Activated CD8-positive, alpha-beta T cell treated with anti-CD3 and anti-CD28 coated beads, Interleukin-2, amount 10 ng/mL, durations not matched to agents 7 days and 5 days (primary cell): ENCODE data around the gene IGFBP4. TPM values are rescaled to one million over a fixed set of nuclear protein-coding genes. Genes with fewer than 3 reads are reported as not detected.

Experiments used
- ATAC-seq: fragments of 150-1000 bp; cut with Tn5 transposase; one replicate; pipeline ENCODE4 v1.10.0; 2021; ENCODE audit warnings: moderate library complexity
- CTCF ChIA-PET: fragments of 350-600 bp; sonication (Branson Sonifier 250); formaldehyde crosslinking; loops from one replicate; lab custom pipeline; 2021; ENCODE audit warnings: antibody characterized with exemption; lab: Charles Lee
- POLR2A ChIA-PET: fragments of 350-600 bp; sonication (Branson Sonifier 250); formaldehyde crosslinking; loops from one replicate; lab custom pipeline; 2021; ENCODE audit warnings: antibody characterized with exemption; lab: Charles Lee
- DNase-seq: peaks from one replicate; pipeline ENCODE4 v3.0.0-alpha.2; 2020
- H3K27ac Mint-ChIP-seq: one replicate; pipeline ENCODE4 v1.8.0; 2021; ENCODE audit warnings: mild to moderate bottlenecking, mixed read lengths
- H3K27me3 Mint-ChIP-seq: one replicate; pipeline ENCODE4 v1.8.0; 2021; ENCODE audit warnings: low read depth, mixed read lengths
- H3K36me3 Mint-ChIP-seq: one replicate; pipeline ENCODE4 v1.8.0; 2021; ENCODE audit warnings: low read depth, mixed read lengths
- H3K4me1 Mint-ChIP-seq: one replicate; pipeline ENCODE4 v1.8.0; 2021; ENCODE audit warnings: low read depth, mixed read lengths
- H3K4me3 Mint-ChIP-seq: one replicate; pipeline ENCODE4 v1.8.0; 2021; ENCODE audit warnings: mild to moderate bottlenecking, mixed read lengths
- H3K9me3 Mint-ChIP-seq: one replicate; pipeline ENCODE4 v1.8.0; 2022; ENCODE audit warnings: mixed read lengths; ENCODE audit not compliant: insufficient read depth
- total RNA-seq, 2 experiments: library from RNA; stranded (reverse); gene quantifications; one replicate each; pipeline ENCODE4 v1.2.3, GENCODE V29; 2021

The IGFBP4 gene
- total RNA-seq, 2 experiments from 2014 or later: 28.7 to 28.9 TPM

DNA sequence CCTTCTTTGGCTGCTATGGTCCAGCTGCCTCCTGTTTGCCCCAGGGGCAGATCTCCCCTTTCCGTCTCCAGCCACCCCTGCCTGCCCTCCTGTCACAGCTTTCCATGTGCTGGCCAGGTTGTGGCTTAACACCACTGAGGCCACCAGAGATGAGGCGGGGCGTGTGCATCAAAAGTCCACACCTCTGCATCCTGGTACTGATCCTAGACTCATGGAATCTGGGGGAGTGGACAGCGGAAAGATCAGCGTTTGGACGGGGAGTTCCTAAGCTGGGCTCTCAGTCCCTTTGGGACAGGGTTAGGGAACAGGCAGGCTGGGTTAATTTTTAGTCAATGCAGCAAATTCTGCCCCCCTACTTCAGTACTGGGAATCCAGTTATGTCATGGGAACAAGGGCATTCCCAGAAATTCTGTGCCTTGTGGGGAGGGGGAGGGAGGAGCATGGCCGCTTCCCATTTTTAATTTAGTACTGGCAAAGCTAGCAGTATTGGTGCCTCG, 3.9 kb downstream of the IGFBP4 start:
- H3K27ac Mint-ChIP-seq: peak overlapping the region; percentile 16
- POLR2A ChIA-PET: interaction anchor here (0.7 to 1.9 kb wide), 6 partner anchors 8 to 86 kb away, joined by 3 to 7 read pairs (median 4); partner anchors contain the start of gene TOP2A

GRCh38 chr17:40447806-40448205, 4.6 kb downstream of the IGFBP4 start:
- ATAC-seq (no peak), DNase-seq (no peak)
- Mint-ChIP-seq H3K27me3 (no peaks in the 10 kb centered on the region), H3K36me3 (peaks cover 6% of the 10 kb centered on the region), H3K9me3 (no peaks in the 10 kb centered on the region), H3K4me1 (peaks cover 55% of the 10 kb centered on the region), H3K4me3 (peak overlapping the region; percentile 24), H3K27ac (peak overlapping the region; percentile 62)
- CTCF ChIA-PET: interaction anchor here (0.9 to 6.7 kb wide), 11 partner anchors 8 to 113 kb away, joined by 3 to 50 read pairs (median 5); partner anchors contain the start of gene TOP2A
- POLR2A ChIA-PET: interaction anchor here (0.7 to 1.9 kb wide), 5 partner anchors 14 to 85 kb away, joined by 3 to 7 read pairs (median 4); partner anchors contain the start of gene TOP2A

More for the DNA sequence above, 3.9 kb downstream of the IGFBP4 start:
- Mint-ChIP-seq H3K4me1 (peaks cover 59% of the 10 kb centered on the region), H3K36me3 (peaks cover 3% of the 10 kb centered on the region), H3K9me3 (no peaks in the 10 kb centered on the region), H3K27me3 (no peaks in the 10 kb centered on the region), H3K4me3 (no peak overlapping the region)
- ATAC-seq (no peak), DNase-seq (no peak)
- CTCF ChIA-PET: interaction anchor here (1.3 to 6.7 kb wide), 7 partner anchors 8 to 96 kb away, joined by 3 to 50 read pairs (median 6); no protein-coding TSS in a partner anchor

DNA sequence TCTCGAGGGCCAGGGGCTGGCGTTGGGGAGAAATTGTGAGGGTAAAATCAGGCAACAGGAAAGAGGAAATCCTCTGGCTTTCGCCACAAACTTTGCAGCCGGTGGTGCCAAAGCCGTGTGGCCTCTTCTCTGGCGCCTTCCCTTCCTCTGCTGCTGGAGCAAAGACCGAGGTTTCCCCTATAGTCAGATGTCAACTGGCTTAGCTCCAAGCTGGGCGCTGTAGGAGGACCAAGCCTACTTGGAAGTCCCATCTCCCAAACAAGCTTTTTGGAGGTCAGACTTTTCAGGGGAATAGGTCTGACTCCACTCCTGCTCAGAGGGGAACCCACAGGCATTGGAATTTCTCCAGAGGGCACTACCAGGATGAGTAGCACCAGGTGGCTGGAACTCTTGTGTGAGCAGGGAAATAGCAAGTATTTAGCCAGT, 5.0 kb downstream of the IGFBP4 start:
- peak overlapping the region; percentile 24 for H3K4me3 Mint-ChIP-seq
- peak; percentile 37 for DNase-seq

DNA sequence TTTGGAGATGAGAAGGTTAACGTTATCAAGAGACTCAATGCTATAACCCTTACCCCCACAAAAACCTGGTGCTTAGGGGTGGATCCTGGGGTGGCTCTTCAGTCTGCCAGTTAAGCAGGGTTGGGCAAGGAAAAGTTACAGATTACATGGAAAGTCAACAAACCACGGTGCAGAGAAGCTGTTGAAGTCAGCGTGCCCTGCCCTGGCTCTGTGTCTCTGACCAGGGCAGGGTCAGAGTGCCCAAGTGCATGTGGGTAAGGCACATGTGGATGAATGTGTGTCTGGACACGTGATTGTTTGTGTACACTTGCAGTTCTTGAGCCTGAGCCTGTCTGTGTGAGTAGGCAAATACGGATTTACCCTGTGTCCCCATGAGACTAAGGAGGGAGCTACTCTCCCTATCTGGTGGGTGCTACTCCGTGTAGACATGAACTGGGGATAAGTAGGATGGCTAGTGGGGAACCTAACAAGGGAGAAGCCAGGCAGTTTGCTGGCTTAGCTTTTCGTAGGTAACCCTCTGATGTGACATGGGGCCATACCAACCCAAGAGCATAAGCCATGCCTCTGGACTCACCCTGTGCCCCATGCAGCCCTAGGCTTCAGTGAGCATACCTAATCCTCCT, 5.5 kb downstream of the IGFBP4 start:
- H3K4me3 Mint-ChIP-seq: no peak overlapping the region
- H3K27me3 Mint-ChIP-seq: no peaks in the 10 kb centered on the region
- POLR2A ChIA-PET: interaction anchor here (0.6 to 1.6 kb wide), 3 partner anchors 22 to 92 kb away, joined by 3 to 5 read pairs (median 5); no protein-coding TSS in a partner anchor
- no peak for DNase-seq
- ATAC-seq: no peak
- CTCF ChIA-PET: interaction anchor here (0.8 to 6.7 kb wide), 14 partner anchors 11 to 317 kb away, joined by 3 to 50 read pairs (median 3); partner anchors contain the start of gene TOP2A
- peaks cover 53% of the 10 kb centered on the region for H3K4me1 Mint-ChIP-seq
- peak overlapping the region; percentile 57 for H3K27ac Mint-ChIP-seq
- no peaks in the 10 kb centered on the region for H3K9me3 Mint-ChIP-seq
- peaks cover 9% of the 10 kb centered on the region for H3K36me3 Mint-ChIP-seq

More for the DNA sequence above, 5.0 kb downstream of the IGFBP4 start:
- Mint-ChIP-seq H3K36me3 (peaks cover 6% of the 10 kb centered on the region), H3K9me3 (no peaks in the 10 kb centered on the region), H3K27me3 (no peaks in the 10 kb centered on the region), H3K27ac (peak overlapping the region; percentile 62), H3K4me1 (peaks cover 55% of the 10 kb centered on the region)
- CTCF ChIA-PET: interaction anchor here (0.9 to 6.7 kb wide), 10 partner anchors 7 to 112 kb away, joined by 3 to 50 read pairs (median 6); partner anchors contain the start of gene TOP2A
- no peak for ATAC-seq
- POLR2A ChIA-PET: interaction anchor here (0.6 to 1.9 kb wide), 5 partner anchors 13 to 91 kb away, joined by 3 to 7 read pairs (median 5); no protein-coding TSS in a partner anchor

- Mint-ChIP-seq H3K4me3 (no peak overlapping the region), H3K27me3 (no peaks in the 10 kb centered on the region), H3K36me3 (peaks cover 12% of the 10 kb centered on the region), H3K9me3 (no peaks in the 10 kb centered on the region), H3K27ac (no peak overlapping the region), H3K4me1 (peaks cover 40% of the 10 kb centered on the region)
- no peak for ATAC-seq
- ChIA-PET POLR2A (no interaction called here), CTCF (interaction anchor here (0.6 to 6.7 kb wide), 13 partner anchors 8 to 110 kb away, joined by 3 to 50 read pairs (median 4); no protein-coding TSS in a partner anchor)
- DNase-seq: peak; percentile 58
These were observed 6.9 kb downstream of the IGFBP4 start for GRCh38 chr17:40450175-40450574.

GRCh38 chr17:40451420-40451819, 8.2 kb downstream of the IGFBP4 start:
- Mint-ChIP-seq H3K36me3 (peaks cover 18% of the 10 kb centered on the region), H3K4me1 (peaks cover 31% of the 10 kb centered on the region), H3K9me3 (no peaks in the 10 kb centered on the region), H3K27ac (no peak overlapping the region), H3K27me3 (no peaks in the 10 kb centered on the region), H3K4me3 (no peak overlapping the region)
- ATAC-seq: no peak
- ChIA-PET CTCF (interaction anchor here (0.7 to 6.7 kb wide), 5 partner anchors 10 to 81 kb away, joined by 3 to 50 read pairs (median 4); partner anchors contain the start of gene TOP2A), POLR2A (interaction anchor here (0.9 to 1.2 kb wide), 2 partner anchors 33 to 105 kb away, joined by 3 to 4 read pairs; partner anchors contain the start of gene TOP2A)
- no peak for DNase-seq

GRCh38 chr17:40452216-40452787, 9.1 kb downstream of the IGFBP4 start:
- no peak overlapping the region for H3K4me3 Mint-ChIP-seq
- H3K36me3 Mint-ChIP-seq: peaks cover 18% of the 10 kb centered on the region
- H3K27me3 Mint-ChIP-seq: no peaks in the 10 kb centered on the region
- H3K9me3 Mint-ChIP-seq: no peaks in the 10 kb centered on the region
- H3K4me1 Mint-ChIP-seq: peaks cover 24% of the 10 kb centered on the region
- no peak for ATAC-seq
- no peak overlapping the region for H3K27ac Mint-ChIP-seq
- CTCF ChIA-PET: interaction anchor here (0.7 to 6.7 kb wide), 3 partner anchors 24 to 80 kb away, joined by 3 to 50 read pairs (median 7); no protein-coding TSS in a partner anchor
- POLR2A ChIA-PET: interaction anchor here (0.7 kb wide), 1 partner anchor 60 kb away, joined by 3 read pairs; no protein-coding TSS in a partner anchor
- no peak for DNase-seq

DNA sequence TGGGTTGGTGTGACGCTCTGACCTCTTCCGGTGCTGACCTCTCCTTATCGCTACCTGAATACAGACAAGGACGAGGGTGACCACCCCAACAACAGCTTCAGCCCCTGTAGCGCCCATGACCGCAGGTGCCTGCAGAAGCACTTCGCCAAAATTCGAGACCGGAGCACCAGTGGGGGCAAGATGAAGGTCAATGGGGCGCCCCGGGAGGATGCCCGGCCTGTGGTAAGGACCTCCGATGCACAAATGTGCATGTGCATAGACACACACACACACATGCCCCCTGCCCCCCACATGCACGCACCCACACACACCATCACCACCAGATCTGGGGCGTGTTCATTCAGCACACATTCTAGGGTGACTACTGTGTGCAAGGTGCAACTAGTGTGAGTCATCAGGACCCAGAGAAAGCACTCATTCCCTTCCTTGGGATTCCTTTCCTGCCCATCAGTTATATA, 9.7 kb downstream of the IGFBP4 start:
- H3K4me1 Mint-ChIP-seq: peaks cover 19% of the 10 kb centered on the region
- POLR2A ChIA-PET: interaction anchor here (0.7 kb wide), 1 partner anchor 60 kb away, joined by 3 read pairs; no protein-coding TSS in a partner anchor
- DNase-seq: no peak
- H3K4me3 Mint-ChIP-seq: no peak overlapping the region
- CTCF ChIA-PET: interaction anchor here (0.8 kb wide), 1 partner anchor 9 kb away, joined by 3 read pairs; no protein-coding TSS in a partner anchor
- H3K36me3 Mint-ChIP-seq: peaks cover 20% of the 10 kb centered on the region
- ATAC-seq: no peak
- no peaks in the 10 kb centered on the region for H3K9me3 Mint-ChIP-seq
- no peaks in the 10 kb centered on the region for H3K27me3 Mint-ChIP-seq
- H3K27ac Mint-ChIP-seq: no peak overlapping the region

DNA sequence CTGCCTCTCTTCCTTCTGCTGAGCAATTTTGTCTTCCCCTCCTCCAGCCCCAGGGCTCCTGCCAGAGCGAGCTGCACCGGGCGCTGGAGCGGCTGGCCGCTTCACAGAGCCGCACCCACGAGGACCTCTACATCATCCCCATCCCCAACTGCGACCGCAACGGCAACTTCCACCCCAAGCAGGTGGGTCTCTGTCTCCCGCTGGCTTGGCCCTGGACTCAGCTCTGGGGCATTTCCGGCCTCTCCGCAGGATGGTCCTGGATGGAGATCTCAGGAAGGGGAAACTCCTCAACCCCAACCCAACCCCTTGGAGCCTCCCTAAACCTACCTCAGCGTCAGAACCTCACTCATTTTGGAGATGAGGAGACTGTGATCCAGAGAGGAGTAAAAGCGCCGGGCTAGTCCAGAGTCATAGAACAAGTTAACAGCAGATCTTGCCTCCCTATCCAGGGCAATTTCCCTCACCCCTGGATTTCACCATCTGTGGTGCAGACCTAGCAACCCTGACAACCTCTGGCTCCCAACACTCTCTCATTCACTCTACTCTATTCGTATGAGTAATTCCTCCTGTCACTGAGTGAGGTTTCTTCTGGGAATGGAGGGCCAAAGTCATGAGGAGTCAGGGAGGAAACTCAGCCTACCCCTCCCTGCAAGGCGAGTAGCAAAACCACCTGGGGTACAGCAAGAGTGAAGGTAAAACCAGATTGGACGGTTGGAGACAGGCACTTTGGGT, 10.8 kb downstream of the IGFBP4 start:
- ATAC-seq (no peak), DNase-seq (no peak)
- CTCF ChIA-PET: interaction anchor here (0.8 to 2.7 kb wide), 4 partner anchors 10 to 105 kb away, joined by 3 to 11 read pairs (median 4); no protein-coding TSS in a partner anchor
- Mint-ChIP-seq H3K4me1 (peaks cover 9% of the 10 kb centered on the region), H3K36me3 (peaks cover 20% of the 10 kb centered on the region), H3K9me3 (no peaks in the 10 kb centered on the region), H3K4me3 (no peak overlapping the region), H3K27me3 (no peaks in the 10 kb centered on the region), H3K27ac (no peak overlapping the region)
- POLR2A ChIA-PET: no interaction called here

DNA sequence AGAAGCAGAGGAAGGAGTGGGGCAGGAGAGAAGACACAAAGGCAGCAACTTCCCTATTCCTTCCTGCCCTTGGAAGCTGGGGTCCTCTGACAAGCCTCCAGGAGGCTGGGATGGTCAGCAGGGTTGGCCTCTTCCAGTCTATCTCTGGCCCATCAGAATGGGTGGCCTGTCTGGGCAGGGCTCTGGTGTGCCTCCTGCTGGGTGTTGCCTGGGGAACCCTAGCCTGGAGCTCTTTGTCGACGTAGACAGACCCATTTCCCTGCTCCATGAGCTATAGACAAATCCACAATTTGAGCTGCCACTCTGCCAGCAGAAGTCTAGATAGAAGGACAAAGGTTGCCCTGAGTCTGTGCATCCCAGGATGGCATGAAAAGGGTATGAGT, 11.4 kb downstream of the IGFBP4 start:
- Mint-ChIP-seq H3K4me1 (peaks cover 7% of the 10 kb centered on the region), H3K36me3 (peaks cover 20% of the 10 kb centered on the region)

More for the DNA sequence above, 11.4 kb downstream of the IGFBP4 start:
- Mint-ChIP-seq H3K9me3 (no peaks in the 10 kb centered on the region), H3K27me3 (no peaks in the 10 kb centered on the region), H3K4me3 (no peak overlapping the region), H3K27ac (no peak overlapping the region)
- CTCF ChIA-PET: interaction anchor here (1.0 to 2.7 kb wide), 5 partner anchors 7 to 105 kb away, joined by 3 to 11 read pairs (median 5); no protein-coding TSS in a partner anchor
- ATAC-seq: no peak
- DNase-seq: no peak
- POLR2A ChIA-PET: interaction anchor here (1.3 to 1.5 kb wide), 2 partner anchors 8 to 37 kb away, joined by 3 to 4 read pairs; partner anchors contain the start of gene TOP2A
